ENCODE results near the gene MKLN1. TPM values are rescaled to one million over a fixed set of nuclear protein-coding genes. Genes with fewer than 3 reads are reported as not detected.

Gene MKLN1
- total and polyA plus RNA-seq, 2 experiments from 2014 or later = 33.8 to 59.3 TPM

GRCh38 chr7:131509781-131510180, 182.1 kb downstream of the MKLN1 start:
- H3K4me3 ChIP-seq = no peak overlapping the region
- no peaks in the 10 kb centered on the region for H4K20me1 ChIP-seq (ENCODE audit: insufficient read depth, poor library complexity, severe bottlenecking)
- no peaks in the 10 kb centered on the region for H3K27me3 ChIP-seq
- no peak overlapping the region for H3K4me2 ChIP-seq
- no peaks in the 10 kb centered on the region for H3K36me3 ChIP-seq (replicated peaks; ENCODE audit: insufficient read depth, low read depth)
- 98% methylated on average over 8 of the region's 8 CpGs for WGBS (ENCODE audit: low lambda C conversion rate, missing lambda C conversion rate)
- peaks cover 3% of the 10 kb centered on the region for H3K79me2 ChIP-seq
- H2AFZ ChIP-seq = no peak overlapping the region
- H3K9me3 ChIP-seq (ENCODE audit: low read depth) = no peaks in the 10 kb centered on the region
- no peak overlapping the region for H3K27ac ChIP-seq
- H3K9me2 ChIP-seq (replicated peaks; ENCODE audit: insufficient read depth) = no peaks in the 10 kb centered on the region
- TF ChIP-seq CTCF (IDR thresholded peaks at IDR 0.05; ENCODE audit: poor library complexity) = no peak
- no peak for TF ChIP-seq EZH2phosphoT487 (IDR thresholded peaks at IDR 0.05; ENCODE audit: low read depth, severe bottlenecking, unreplicated experiment)
- TF ChIP-seq EZH2 (IDR thresholded peaks at IDR 0.05; ENCODE audit: borderline replicate concordance) = no peak
- no peak for DNase-seq (ENCODE audit: low spot score)
- H3K4me1 ChIP-seq (ENCODE audit: insufficient read depth) = no peaks in the 10 kb centered on the region

GRCh38 chr7:131511071-131511470, 183.4 kb downstream of the MKLN1 start:
- H3K9me2 ChIP-seq (replicated peaks; ENCODE audit: insufficient read depth) = no peaks in the 10 kb centered on the region
- no peaks in the 10 kb centered on the region for H3K36me3 ChIP-seq (replicated peaks; ENCODE audit: insufficient read depth, low read depth)
- H3K9me3 ChIP-seq (ENCODE audit: low read depth) = no peaks in the 10 kb centered on the region
- TF ChIP-seq EZH2phosphoT487 (IDR thresholded peaks at IDR 0.05; ENCODE audit: low read depth, severe bottlenecking, unreplicated experiment) (no peak), CTCF (IDR thresholded peaks at IDR 0.05; ENCODE audit: poor library complexity) (no peak), EZH2 (IDR thresholded peaks at IDR 0.05; ENCODE audit: borderline replicate concordance) (no peak)
- H2AFZ ChIP-seq = no peak overlapping the region
- H3K27ac ChIP-seq = no peak overlapping the region
- no peak for DNase-seq (ENCODE audit: low spot score)
- no peak overlapping the region for H3K4me2 ChIP-seq
- H3K4me3 ChIP-seq = no peak overlapping the region
- no peaks in the 10 kb centered on the region for H3K27me3 ChIP-seq
- H3K79me2 ChIP-seq = peaks cover 3% of the 10 kb centered on the region
- WGBS (ENCODE audit: low lambda C conversion rate, missing lambda C conversion rate) = 86% methylated on average over 9 of the region's 9 CpGs
- no peaks in the 10 kb centered on the region for H3K4me1 ChIP-seq (ENCODE audit: insufficient read depth)
- no peaks in the 10 kb centered on the region for H4K20me1 ChIP-seq (ENCODE audit: insufficient read depth, poor library complexity, severe bottlenecking)

GRCh38 chr7:131511774-131512535, 184.3 kb downstream of the MKLN1 start:
- H4K20me1 ChIP-seq (ENCODE audit: insufficient read depth, poor library complexity, severe bottlenecking) = no peaks in the 10 kb centered on the region
- no peaks in the 10 kb centered on the region for H3K36me3 ChIP-seq (replicated peaks; ENCODE audit: insufficient read depth, low read depth)
- peaks cover 3% of the 10 kb centered on the region for H3K79me2 ChIP-seq
- H3K9me2 ChIP-seq (replicated peaks; ENCODE audit: insufficient read depth) = no peaks in the 10 kb centered on the region
- H3K4me1 ChIP-seq (ENCODE audit: insufficient read depth) = no peaks in the 10 kb centered on the region
- no peak for DNase-seq (ENCODE audit: low spot score)
- TF ChIP-seq CTCF (IDR thresholded peaks at IDR 0.05; ENCODE audit: poor library complexity) (no peak), EZH2 (IDR thresholded peaks at IDR 0.05; ENCODE audit: borderline replicate concordance) (no peak), EZH2phosphoT487 (IDR thresholded peaks at IDR 0.05; ENCODE audit: low read depth, severe bottlenecking, unreplicated experiment) (no peak)
- H3K27ac ChIP-seq = no peak overlapping the region
- no peak overlapping the region for H2AFZ ChIP-seq
- 86% methylated on average over 15 of the region's 15 CpGs for WGBS (ENCODE audit: low lambda C conversion rate, missing lambda C conversion rate)
- H3K4me2 ChIP-seq = no peak overlapping the region
- H3K27me3 ChIP-seq = no peaks in the 10 kb centered on the region
- H3K4me3 ChIP-seq = no peak overlapping the region
- H3K9me3 ChIP-seq (ENCODE audit: low read depth) = no peaks in the 10 kb centered on the region
